Mesodermal cell (in vitro differentiated cells): ENCODE measurements around the gene NLN.
"Not testable (repeated sequence)": the region's sequence is repeated elsewhere in the genome, so short reads cannot be mapped to it uniquely, and the experiment has no call there.

Source experiments
- H3K27ac ChIP-seq: 2 replicates; pipeline ENCODE4 v1.7.0; 2013; ENCODE audit warnings: mild to moderate bottlenecking, low read depth, low read length, moderate library complexity; ENCODE audit not compliant: severe bottlenecking
- H3K36me3 ChIP-seq: 2 replicates; pipeline ENCODE4 v1.7.1; 2013; ENCODE audit warnings: mild to moderate bottlenecking, low read length, moderate library complexity; ENCODE audit not compliant: control insufficient read depth, insufficient read depth
- H3K4me1 ChIP-seq: one replicate; pipeline ENCODE4 v1.7.1; 2013; ENCODE audit warnings: mild to moderate bottlenecking, low read length; ENCODE audit not compliant: insufficient read depth, control insufficient read depth, poor library complexity, severe bottlenecking
- H3K4me3 ChIP-seq: 2 replicates; pipeline ENCODE4 v1.7.0; 2013; ENCODE audit warnings: low read length, control low read depth, mild to moderate bottlenecking; ENCODE audit not compliant: insufficient read depth, poor library complexity, severe bottlenecking; ENCODE audit errors: extremely low read depth
- H3K9me3 ChIP-seq: 2 replicates; pipeline ENCODE4 v1.7.1; 2013; ENCODE audit warnings: mild to moderate bottlenecking, low read length, moderate library complexity; ENCODE audit not compliant: control insufficient read depth
- WGBS, 2 experiments: methylation state at CpG; one replicate each; pipeline ENCODE4 v1.1.5; 2013; ENCODE audit warnings: missing lambda C conversion rate in 2 of 2; ENCODE audit not compliant: insufficient coverage in 2 of 2; 5-methylcytosine and 5-hydroxymethylcytosine counted together

Gene NLN

DNA sequence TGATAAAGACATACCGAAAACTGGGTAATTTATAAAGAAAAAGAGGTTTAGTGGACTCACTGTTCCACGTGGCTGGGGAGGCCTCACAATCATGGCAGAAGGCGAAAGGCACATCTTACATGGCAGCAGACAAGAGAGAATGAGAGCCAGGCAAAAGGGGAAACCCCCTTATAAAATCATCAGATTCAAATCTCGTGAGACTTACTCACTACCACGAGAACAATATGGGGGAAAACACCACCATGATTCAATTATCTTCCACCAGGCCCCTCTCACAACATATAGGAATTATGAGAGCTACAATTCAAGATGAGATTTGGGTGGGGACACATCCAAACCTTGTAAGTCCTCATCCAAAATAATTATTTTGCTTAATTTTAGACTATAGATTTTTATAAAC is 149.8 kb downstream of the NLN start:
- not testable (repeated sequence) for H3K9me3 ChIP-seq, H3K27ac ChIP-seq, H3K4me3 ChIP-seq, H3K36me3 ChIP-seq, H3K4me1 ChIP-seq
- 100% methylated on average over 1 to 2 of the region's 5 CpGs for WGBS, 2 experiments

DNA sequence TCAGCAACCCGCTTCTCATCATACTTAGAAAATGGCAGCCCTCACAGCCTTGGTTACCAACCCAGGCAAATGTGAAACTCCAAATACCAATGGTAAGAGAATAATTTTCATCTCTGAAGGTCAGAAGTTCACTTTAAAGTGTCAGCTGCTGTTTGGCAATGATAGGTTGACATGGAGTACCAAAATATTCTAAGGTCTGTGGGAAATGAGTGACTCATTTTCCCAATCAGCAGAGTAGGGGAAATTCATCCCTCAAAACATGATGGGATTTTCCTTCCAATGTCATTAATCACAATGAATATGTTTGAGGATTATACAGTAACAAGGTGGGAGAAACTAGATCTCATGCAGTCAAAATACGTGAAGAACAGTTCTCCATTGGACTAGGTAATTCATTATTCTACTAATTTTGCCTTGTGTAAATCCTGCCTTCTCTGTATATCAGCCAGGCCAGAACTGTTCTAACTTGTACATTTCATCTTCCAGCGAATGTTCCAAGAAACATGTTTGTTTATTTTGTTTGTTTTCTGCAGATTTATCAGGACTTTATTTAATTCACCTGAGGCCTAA is 151.3 kb downstream of the NLN start:
- no peaks in the 10 kb centered on the region for H3K4me1 ChIP-seq
- H3K4me3 ChIP-seq: no peak overlapping the region
- H3K9me3 ChIP-seq: peaks cover 4% of the 10 kb centered on the region
- WGBS, 2 experiments: 80% methylated on average over 1 of the region's 3 CpGs; no CpG with 5 or more reads in 1 of the 2 experiments
- no peaks in the 10 kb centered on the region for H3K36me3 ChIP-seq
- no peak overlapping the region for H3K27ac ChIP-seq

DNA sequence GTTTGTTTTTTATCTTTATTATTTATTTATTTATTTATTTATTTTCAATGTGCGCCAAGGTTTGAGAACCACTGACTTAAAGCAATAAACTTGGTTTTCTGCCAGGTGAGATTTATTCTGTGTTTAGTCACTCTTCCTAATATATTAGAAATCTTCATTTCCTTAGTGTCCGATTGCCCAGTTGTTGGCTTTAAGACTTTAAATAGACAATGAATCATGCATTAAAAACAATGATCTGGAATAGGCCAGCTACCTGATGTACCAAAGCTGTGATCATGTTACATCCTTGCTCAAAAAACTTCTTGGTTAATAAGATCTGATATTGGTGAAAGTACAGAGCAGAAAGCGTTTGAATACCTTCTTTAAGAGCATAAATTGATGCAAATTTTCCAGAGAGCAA is 152.2 kb downstream of the NLN start:
- no peaks in the 10 kb centered on the region for H3K36me3 ChIP-seq
- H3K4me1 ChIP-seq: peaks cover under 1% of the 10 kb centered on the region
- peaks cover 4% of the 10 kb centered on the region for H3K9me3 ChIP-seq
- H3K4me3 ChIP-seq: no peak overlapping the region
- WGBS, 2 experiments: no CpG with 5 or more reads among the region's 3 CpGs
- H3K27ac ChIP-seq: no peak overlapping the region

DNA sequence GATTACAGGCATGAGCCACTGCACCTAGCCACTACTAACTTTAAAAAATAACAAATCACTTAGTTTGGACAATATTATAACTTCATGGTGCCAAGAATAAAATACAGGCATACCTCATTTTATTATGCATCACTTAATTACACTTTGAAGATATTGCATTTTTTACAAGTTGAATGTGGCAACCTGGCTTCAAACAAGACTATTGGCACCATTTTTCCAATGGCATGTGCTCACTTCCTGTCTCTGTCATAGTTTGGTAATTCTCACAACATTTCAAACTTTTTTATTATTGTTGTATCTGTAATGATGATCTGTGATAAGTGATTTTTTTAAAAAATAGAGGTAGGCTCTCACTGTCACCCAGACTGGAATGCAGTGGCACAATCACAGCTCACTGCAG is 154.5 kb downstream of the NLN start:
- Histone ChIP-seq H3K4me1 (peaks cover 4% of the 10 kb centered on the region), H3K9me3 (peaks cover 4% of the 10 kb centered on the region), H3K4me3 (no peak overlapping the region), H3K27ac (no peak overlapping the region), H3K36me3 (no peaks in the 10 kb centered on the region)

DNA sequence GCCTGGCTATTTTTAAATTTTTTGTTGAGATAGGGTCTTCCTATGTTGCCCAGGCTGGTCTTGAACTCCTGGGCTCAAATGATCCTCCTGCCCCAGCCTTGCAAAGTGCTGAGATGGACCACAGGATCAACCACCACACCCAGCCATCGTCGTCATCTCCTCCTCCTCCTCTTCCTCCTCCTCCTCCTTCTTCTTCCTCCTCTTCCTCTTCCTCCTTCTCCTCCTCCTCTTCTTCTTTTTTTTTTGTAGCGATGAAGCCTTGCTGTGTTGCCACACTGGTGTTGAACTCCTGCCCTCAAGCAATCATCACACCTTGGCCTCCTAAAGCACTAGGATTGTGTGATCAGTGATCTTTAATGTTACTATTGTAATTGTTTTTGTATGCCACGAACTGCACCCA is 155.0 kb downstream of the NLN start:
- WGBS, 2 experiments: 100% methylated on average over 2 of the region's 4 CpGs
- no peak overlapping the region for H3K27ac ChIP-seq
- H3K36me3 ChIP-seq: no peaks in the 10 kb centered on the region
- H3K4me3 ChIP-seq: no peak overlapping the region
- peaks cover 4% of the 10 kb centered on the region for H3K4me1 ChIP-seq
- peaks cover 4% of the 10 kb centered on the region for H3K9me3 ChIP-seq
